ENCODE data around the gene RERE.

The RERE gene

DNA sequence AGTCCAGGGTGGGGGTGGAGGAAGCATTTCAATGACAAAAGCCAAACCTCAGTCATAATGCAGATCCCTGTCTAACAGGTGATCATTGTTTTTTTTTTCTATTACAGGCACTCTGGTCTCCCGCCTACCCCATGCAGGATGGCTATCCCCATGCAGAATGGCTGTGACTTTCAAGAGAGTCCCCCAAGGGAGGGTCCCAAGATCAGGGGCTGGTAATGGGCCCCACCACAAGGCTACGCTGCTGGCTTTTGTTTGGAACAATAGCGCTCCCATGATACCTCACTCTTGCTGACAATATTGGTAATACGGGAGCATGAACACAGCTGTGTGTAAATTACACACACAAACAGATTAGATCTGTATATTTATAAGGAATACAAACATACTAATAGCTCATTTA is 380.1 kb downstream of the RERE start:
- no peak for DNase-seq

DNA sequence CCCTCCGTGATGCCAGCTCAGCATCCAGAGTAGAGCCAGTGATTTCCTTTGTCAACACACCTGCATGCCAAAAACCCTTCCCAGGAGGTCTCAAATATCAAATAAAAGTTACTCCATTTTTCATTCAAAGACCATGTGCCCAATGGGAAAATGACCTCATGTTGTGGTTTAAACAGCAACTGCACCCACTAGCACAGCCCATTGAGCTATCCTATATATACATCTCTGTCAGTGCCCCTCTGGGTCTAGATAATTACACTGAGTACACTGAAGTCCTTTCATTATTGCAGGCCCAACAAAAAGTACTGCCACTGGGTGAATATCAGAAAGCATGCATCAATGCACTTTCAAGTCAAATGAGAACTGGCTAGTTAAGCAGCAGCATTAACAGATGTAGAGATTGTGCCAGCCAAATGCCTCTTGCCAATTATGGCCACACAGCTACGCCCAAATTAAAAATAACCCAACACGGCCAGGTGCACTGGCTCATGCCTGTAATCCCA is 381.8 kb downstream of the RERE start:
- DNase-seq: no peak

DNA sequence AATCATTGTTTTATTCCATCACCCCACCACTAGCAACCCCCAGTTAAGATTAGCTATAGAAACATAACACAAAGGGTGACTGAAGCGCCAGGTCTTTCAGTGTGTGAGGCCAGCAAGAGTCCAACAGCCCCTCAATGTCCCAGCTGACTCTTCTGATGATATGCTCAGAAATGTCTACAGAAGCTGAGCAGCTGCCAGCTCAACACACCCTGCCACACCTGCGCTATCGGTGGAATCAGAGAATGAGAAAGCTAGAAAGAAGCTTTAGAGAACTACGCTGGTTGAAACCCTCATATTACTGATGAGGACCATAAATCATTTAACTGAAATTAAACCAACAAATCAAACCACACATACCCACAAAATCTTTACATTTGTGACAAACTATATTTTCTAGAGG is 383.3 kb downstream of the RERE start:
- DNase-seq: no peak

DNA sequence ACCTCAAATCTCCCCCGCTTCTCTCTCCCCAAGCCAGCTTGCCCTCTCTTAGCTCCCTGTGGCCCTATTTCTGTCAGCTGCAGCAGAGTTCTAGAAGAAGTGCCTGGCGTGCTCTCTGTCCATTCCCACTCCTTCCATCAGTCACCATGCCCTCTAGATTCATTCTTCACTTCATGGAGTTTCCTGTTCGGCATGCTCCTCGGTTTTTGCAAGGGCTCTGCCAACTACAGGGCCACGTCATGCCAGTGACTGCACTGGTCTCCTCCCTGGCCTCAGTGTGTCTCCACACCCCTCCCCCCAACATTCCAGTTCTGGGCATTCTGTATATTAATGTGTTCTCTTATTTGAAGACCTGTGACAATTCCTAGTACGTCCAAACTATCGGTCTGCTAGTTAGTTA is 385.7 kb downstream of the RERE start:
- DNase-seq: no peak

DNA sequence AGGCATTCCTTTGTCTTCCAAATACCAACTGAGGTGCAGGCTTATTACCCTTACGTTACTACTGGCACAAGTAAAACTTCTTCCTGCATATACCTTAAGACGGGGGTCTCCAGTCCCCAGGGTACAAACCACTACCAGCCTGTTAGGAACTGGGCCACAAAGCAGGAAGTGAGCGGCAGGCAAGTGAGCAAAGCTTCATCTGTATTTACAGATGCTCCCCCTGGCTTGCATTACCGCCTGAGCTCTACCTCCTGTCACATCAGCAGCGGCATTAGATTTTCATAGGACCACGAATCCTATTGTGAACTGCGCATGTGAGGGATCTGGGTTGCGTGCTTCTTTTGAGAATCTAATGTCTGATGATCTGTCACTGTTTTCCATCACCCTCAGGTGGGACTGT is 386.4 kb downstream of the RERE start:
- DNase-seq: no peak

DNA sequence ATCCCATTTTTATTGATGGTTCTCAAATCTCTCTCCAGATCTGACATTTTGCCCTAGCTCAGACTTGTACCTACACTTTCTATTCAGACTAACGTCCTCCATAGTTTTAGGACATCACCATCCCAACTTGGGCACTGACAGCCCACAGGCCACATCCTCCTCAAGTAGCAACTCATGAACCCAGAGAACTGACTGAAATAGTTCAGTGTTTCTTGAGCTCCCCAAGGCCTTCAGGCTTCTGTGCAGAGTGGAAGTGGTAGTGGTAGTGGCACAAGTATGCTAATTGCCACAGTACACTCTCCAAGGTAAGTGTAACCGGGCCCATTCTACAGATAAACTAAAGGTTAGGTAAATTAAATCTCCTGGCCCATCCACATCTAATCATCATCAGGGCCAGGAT is 387.0 kb downstream of the RERE start:
- no peak for DNase-seq

DNA sequence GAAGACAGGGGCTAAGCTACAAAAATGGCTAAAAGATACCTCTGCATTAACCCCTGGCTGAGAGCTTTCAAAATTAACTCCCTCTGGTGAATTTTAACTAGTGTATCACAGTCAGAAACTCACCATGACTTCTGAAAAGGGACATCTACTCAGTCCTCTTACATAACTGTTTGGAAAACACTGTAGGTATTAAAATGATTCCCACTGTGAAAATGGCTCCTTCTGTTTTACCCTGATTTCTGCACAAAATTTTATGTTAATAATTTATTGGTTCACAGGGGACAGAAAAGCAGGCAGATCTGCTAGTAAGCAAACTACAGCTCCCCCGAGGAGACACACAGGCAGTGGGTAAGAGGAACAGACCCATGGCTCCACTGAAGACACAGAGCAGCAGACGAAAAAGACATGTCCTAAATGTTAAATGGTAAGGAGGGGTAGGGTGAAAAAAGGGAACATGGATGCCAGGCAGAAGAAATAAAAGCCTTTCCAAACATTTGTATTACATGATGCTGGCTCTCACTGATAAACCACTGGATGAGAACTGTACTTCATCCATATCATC is 387.8 kb downstream of the RERE start:
- no peak for DNase-seq

DNA sequence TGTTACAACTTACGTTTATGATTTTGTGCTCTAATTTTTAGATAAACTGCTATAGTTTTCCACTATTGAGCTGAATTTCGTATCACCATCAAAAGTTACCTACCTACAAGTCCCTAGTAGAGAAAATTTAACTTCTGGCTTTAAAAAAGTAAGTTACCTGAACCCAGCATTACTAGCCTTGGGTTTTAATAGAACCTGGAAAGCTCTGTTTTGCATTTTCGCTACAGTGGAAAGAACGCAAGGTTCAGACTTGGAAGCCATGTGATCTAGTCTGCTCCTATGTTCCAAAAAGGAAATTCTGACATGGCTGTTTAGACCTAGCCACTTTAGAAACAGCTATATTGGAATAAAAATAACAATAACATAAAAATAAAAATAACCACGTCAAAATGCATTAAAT is 389.0 kb downstream of the RERE start:
- DNase-seq: no peak

DNA sequence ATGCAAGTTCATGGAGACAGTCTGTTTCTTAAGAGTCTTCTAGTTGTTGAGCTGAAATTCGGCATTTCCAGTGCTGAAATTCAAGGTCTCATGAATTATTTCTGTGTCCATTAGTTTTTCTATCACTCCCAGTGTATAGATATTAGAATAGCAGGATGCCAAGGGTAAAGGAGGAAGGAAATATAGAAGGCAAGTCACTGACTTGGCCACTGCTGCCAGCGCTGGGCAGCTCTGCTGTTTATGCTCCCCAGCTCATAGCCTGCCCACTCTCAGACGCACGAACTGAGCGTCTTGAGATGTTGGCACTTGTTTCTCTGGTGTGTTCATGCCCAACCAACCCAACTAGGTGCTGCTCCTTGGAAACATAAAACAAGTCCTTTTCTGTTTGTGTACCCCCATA is 389.5 kb downstream of the RERE start:
- no peak for DNase-seq

DNA sequence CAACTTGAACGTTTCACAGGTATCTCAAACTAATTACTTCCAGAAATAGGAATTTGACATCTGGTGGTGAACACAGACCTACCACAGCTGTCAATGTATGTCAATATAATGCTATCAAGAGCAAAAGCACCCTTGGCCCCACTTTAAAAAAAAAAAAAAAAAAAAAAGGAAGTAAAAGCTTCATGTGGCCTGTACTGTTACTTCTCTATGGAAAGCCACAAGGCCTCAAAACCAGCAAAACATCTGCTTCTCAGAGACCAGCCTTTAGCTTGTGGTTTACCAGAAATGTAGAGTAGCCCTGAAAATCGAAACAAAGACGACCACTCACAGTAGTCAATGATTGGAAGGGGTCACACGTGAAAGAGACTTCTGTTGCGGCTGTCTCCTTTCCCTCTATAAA is 389.9 kb downstream of the RERE start:
- DNase-seq: no peak

DNA sequence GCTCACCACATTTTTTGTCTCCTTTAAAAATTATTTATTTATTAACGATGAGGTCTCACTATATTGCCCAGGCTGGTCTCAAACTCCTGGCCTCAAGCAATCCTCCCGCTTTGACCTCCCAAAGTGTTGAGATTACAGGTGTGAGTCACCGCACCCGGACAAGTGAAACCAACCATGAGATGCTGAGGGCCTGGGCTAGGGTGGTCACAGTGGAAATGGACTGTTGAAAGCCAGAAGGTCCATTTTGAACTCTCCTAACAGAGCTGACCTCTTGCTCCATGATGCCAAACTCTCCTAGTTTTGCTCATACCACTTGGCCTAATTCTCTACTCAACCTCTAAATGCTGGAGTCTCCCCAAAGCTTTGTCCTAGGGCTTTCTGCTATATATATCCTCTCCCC is 390.4 kb downstream of the RERE start:
- no peak for DNase-seq

DNA sequence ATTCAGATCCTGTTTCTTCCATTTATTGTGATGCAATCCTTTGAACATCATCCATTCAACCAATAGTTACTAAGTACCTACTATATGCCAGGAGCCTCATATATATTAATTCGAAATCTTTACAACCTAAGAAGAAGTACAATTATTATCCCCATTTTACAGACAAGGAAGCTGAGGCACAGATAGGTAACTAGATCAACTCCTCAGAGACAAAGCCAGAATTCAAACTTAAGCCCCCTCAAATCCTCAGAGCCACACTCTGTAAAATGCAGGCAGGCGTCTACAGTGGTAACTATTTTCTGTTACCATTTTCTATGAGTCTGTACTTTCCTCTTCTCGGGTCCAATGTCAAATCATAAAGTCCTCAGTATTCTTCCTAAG is 391.7 kb downstream of the RERE start:
- DNase-seq: no peak

DNA sequence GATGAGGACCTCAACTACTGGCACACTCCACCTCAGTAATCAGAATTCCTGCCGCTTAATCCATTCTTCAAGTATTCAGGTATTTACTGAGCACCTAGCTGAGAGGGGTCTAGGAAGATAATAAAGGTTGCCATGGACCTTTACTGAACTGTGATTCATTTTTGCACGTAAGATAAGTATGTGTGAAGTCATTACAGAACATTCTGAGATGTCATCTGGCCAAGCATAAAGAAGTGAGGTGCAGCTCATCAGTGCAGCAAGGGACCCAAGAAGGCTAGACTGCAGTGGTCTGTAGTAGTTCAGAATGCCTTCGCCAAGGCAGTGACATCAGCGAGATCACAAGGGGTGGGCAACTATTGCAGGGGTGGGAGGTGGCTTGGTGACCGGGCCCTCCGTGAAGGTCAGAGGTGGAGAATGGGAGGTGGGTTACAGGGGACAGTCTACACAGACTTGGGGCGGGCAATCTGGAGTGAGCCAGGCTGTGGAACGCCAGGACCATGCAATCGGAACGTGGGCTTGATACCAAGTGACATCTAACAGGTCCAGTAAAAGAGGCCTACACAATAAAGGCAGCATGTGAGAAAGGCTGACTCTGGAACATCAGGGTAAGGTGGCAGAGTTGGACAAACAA is 392.2 kb downstream of the RERE start:
- no peak for DNase-seq

DNA sequence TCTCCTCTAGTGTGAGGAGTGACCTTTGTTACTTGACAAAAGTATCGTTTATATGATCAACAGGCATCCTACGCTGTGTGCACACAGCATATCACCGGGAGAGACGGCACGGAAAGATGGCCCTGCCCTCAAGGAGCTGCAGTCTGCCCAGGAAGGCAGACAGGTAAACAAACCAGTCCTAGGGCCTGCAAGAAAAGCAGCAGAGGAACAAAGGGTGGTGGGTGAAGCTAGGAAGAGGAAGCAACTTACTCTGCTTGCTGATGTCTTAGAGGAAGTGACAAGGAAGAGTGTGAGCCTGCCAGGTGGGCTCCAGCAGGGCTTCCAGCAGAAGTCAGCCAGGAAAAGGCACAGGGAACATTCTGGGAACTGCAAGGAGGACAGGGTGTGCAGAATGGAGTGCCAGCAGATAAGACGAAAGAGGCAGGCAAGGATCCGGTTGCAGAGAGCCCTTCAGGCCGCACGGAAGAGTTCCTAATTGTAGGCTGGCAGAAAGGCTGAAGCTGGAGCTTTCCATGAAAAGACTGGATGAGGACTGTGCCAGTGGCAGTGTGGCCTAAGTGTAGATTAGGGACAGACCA is 392.8 kb downstream of the RERE start:
- peak; percentile 12 for DNase-seq

DNA sequence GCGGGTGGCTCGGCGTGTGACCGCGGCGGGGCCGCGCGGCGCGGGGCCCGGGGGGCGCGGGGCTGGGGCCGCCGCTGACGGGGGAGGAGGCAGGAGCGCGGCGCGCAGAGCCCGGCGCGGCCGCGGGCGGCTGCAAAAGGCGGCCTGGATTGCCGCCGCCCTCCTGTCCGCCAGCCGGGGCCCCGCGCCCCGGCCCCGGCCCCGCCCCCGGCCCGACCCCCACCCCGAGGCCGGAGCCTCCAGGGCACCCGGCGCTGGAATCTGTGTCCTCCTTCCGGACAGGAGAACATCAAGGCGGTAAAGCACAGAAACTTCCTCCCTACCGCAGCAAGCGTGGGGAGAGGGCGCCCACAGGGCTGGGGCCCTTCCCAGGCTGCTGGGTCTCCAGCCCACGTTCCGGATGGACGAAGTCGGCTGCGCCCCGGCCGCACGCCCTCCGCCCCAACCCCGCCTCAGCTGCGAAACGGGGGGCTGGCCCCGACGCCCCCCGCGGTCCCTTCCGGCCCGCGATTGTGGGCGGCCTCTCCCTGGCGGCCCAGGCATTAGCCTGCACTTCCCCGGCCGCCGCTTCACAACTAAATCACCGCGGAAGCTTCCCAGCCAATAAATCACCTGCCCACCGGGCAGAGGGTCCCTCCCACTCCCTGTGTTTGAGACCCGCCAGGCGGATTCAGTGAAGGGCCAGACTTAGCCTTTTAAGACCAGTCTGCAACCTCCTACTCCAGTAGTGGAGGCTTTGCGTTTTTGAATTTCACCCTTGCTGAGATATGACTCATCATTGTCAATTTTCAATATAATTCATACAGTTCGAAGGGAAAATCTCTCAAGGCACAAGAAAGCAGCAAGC is 393.5 kb downstream of the RERE start:
- DNase-seq: peak; percentile 82

DNA sequence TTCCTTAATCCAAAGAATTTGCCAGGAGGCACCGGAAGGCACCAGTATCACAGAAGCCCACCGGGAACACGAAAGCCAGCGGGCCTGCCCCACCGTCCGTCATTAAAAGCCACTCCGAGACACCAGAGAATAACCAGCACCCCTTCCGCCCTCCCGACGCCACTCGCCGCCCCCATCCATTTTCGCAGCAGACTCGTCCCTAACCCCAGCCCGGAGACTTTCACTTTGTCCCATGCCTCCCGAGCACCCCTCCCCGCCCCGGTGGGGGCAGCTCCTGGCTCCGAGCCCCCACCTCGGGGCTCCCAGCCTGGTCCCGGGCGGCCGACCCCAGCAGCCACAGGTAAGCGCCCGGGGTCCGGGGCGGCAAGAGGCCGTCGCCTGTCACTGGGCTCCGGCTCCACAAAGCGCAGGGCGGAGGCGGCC is 394.2 kb downstream of the RERE start:
- peak; percentile 35 for DNase-seq

DNA sequence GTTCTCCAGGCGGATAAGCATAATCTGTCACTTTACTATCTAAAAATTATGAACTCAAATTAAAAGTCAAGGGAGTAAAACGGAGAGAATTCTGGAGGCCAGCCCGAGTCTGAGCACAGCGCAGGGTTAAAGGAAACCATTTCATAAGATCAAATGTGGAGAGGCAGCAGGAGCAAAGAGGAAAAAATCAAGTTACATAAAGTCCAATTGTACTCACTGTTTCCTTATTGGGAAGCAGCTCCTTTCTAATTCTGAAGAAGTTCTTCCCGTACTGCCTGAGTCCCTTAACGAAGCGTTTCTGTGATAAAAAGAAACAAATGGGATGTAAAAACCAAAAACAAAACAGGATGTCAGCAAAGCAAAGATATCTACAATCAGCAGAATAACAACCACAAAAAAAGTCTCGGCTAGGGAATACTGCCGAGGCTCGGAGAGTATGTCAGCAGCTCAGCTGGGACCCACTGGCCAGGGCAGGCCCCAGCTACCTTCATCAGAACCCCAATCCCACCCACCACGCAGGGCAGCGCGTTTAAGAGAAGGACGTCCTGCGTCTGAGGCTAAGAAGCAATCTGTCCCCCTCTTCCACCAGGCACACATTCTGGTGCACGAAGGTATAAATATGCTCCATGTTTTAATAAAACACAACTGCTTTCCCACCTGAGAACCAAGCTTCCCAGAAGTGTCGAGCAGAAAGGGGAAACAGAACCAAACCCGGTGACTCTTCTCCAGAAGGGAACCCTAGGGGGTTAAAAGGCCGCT is 394.8 kb downstream of the RERE start:
- DNase-seq: no peak

DNA sequence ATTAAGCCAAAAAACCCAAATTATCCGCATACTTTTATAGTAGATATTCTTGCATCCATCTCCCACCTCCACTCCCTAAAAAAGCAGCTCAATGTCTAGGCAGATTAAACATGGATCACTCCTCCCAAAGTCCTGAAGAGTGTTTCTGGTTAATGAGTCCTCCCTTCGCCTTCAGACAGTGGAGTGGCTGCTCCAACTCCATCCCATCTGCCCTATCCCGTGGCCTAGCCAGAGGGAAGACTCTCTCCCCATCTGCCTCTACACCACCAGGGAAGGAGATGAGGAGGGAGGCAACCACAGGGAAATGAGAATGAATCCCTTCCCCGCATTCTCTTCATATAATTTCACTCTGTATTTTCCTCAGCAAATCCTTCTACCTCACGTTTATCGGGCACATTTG is 395.7 kb downstream of the RERE start:
- no peak for DNase-seq

DNA sequence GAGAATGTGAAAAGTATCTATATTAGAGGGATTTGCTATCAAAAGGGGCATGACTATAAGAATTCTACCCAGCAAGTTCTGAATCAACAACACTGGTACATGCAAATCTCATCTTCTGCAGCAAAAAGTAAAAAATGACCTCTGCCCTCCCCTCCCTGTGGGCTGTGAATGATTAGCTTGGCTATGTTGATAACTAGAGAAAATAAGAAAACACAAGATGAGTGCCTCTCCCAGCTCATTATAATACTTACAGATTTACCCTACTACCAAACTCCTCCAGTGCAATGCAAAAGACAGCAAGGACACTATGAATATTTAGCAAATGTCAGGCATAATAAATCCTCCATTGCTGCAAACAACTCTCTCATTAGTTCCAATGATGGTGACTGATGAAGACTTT is 397.1 kb downstream of the RERE start:
- no peak for DNase-seq

DNA sequence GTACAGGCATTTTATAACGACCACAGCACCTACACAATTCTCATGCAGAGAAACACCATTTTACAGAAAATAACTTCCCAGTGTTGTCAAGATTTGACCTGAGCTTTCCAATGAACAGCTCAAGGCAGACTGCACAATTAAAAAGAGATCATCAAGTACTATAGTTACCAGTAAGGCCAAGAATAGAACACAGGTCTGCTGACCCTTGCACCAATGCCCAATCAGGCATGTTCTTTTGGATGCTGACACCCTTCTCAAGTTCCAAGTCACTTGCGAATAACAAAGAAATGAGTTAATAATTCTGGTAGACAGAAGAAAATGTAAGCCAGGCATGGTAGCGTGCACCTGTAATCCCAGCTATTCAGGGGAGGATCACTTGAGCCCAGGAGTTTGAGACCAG is 397.6 kb downstream of the RERE start:
- DNase-seq: no peak

DNA sequence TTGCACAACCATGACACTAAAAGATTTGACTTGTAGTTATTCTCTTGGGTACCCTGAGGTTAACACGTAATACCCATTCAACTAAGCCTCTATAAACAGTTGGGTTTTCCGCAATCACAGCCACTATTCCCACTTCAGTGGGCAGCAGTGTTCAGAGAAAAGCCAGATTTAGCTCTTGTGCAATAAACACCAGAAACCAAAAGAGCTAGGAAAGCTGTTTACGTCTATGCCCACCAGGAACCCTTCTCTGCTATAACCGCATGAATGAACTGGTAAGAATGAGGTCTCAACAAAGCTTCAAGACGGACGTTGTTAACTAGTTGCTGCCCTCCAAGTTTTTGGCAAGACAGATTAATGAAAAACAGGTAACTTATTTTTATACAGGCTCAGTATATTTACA is 398.3 kb downstream of the RERE start:
- no peak for DNase-seq

DNA sequence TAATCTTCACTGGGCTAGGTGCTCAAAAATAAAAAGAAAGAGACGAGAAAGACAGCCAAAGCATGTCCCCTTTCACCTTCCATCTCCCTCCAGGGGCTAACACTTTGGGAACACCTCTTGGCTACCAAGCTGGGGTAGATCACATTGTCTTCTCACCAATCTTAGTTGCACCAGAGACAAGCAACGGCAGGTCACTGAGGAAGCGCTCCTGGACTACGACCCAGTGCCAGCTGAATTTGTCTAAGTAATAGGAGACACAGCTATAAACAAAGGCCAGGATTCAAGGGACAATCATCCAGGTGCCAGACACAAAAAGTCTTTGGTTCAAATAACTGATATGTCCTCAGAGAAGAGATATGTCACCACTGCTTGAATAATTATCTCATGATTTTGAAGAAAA is 399.1 kb downstream of the RERE start:
- DNase-seq: no peak

DNA sequence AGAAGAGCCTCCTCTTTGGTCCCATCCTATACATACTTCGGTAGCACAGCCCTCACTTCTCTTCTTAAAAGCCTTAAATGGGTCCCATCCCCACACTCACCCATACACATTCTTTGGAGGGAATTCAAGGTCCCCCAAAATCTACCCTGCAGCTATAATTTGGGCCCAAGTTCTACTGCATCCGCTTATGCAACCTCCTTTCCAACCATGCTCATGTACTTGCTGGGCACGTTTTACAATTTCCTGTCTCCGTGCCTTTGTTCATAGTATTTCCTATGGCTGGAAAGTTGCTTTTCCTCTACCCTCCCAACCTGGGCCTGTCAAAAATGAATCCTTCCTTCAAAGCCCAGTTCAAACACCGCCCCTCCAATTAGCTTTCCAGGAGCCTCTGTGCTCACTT is 399.8 kb downstream of the RERE start:
- DNase-seq: no peak
